Uterus (tissue), 2 donors: ENCODE measurements around the gene ZNF483.

Experiments used
- POLR2A ChIP-seq, 2 donors: fragments of 450-650 bp; IDR thresholded peaks; one replicate each; pipeline ENCODE4 v1.6.1; 2016; ENCODE audit warnings: antibody characterized with exemption in 2 of 2, mild to moderate bottlenecking in 1 of 2, moderate library complexity in 1 of 2
- TF ChIP-seq, protein P1 (sequence below), 4 experiments: fragments of 200-600 bp in 2 of 4; fragments of 450-650 bp in 2 of 4; sonication (generic) in 2 of 4; IDR thresholded peaks; one replicate each; pipeline ENCODE4 v1.5.1; 2016 to 2019; ENCODE audit warnings: antibody characterized with exemption in 4 of 4, mild to moderate bottlenecking in 2 of 4, moderate library complexity in 1 of 4

DNA sequence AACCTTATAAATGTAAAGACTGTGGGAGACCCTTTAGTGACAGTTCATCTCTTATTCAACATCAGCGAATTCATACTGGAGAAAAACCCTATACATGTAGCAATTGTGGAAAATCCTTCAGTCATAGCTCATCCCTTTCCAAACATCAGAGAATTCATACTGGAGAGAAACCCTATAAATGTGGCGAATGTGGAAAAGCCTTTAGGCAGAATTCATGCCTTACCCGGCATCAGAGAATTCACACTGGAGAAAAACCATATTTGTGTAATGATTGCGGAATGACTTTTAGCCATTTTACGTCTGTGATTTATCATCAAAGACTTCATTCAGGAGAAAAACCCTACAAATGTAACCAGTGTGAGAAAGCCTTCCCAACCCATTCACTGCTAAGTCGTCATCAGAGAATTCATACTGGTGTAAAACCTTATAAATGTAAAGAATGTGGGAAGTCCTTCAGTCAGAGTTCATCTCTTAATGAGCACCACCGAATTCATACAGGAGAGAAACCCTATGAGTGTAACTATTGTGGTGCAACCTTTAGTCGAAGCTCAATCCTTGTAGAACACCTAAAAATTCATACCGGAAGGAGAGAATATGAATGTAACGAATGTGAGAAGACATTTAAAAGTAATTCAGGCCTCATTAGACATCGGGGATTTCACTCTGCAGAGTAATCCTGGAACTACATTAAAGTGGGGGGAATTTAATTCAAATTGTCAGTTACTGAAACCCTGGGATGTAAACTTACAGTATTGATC is 17.7 kb downstream of the ZNF483 start:
- TF ChIP-seq, protein P1, sequence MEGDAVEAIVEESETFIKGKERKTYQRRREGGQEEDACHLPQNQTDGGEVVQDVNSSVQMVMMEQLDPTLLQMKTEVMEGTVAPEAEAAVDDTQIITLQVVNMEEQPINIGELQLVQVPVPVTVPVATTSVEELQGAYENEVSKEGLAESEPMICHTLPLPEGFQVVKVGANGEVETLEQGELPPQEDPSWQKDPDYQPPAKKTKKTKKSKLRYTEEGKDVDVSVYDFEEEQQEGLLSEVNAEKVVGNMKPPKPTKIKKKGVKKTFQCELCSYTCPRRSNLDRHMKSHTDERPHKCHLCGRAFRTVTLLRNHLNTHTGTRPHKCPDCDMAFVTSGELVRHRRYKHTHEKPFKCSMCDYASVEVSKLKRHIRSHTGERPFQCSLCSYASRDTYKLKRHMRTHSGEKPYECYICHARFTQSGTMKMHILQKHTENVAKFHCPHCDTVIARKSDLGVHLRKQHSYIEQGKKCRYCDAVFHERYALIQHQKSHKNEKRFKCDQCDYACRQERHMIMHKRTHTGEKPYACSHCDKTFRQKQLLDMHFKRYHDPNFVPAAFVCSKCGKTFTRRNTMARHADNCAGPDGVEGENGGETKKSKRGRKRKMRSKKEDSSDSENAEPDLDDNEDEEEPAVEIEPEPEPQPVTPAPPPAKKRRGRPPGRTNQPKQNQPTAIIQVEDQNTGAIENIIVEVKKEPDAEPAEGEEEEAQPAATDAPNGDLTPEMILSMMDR (IDR thresholded peaks at IDR 0.05): no peak
- TF ChIP-seq POLR2A (IDR thresholded peaks at IDR 0.05): no peak
